Neural crest cell (in vitro differentiated cells): ENCODE measurements around the gene WWOX. TPM values are rescaled to one million over a fixed set of nuclear protein-coding genes. Genes with fewer than 3 reads are reported as not detected.
A peak's percentile ranks its signal among the peaks of the same experiment; 100 is the strongest.
"Not testable (repeated sequence)": the region's sequence is repeated elsewhere in the genome, so short reads cannot be mapped to it uniquely, and the experiment has no call there.

Source experiments
- DNase-seq: peaks from one replicate; pipeline ENCODE4 v3.0.0; 2021; ENCODE audit warnings: low read depth, mixed read lengths, low spot score
- H3K27ac Mint-ChIP-seq: one replicate; pipeline ENCODE4 v1.8.0; 2021; ENCODE audit warnings: mild to moderate bottlenecking, mixed read lengths; ENCODE audit not compliant: unreplicated experiment
- H3K27me3 Mint-ChIP-seq: 2 replicates; pipeline ENCODE4 v1.8.0; 2021; ENCODE audit warnings: low read depth, mild to moderate bottlenecking, mixed read lengths
- H3K36me3 Mint-ChIP-seq: 2 replicates; pipeline ENCODE4 v1.8.0; 2021; ENCODE audit warnings: low read depth, mild to moderate bottlenecking, mixed read lengths
- H3K4me1 Mint-ChIP-seq: 2 replicates; pipeline ENCODE4 v1.8.0; 2021; ENCODE audit warnings: mixed read lengths
- H3K4me3 Mint-ChIP-seq: one replicate; pipeline ENCODE4 v1.8.0; 2021; ENCODE audit warnings: mild to moderate bottlenecking, mixed read lengths
- H3K9me3 Mint-ChIP-seq: 2 replicates; pipeline ENCODE4 v1.8.0; 2021; ENCODE audit warnings: mixed read lengths
- CTCF ChIP-seq: fragments of 200-600 bp; sonication (generic); conservative IDR thresholded peaks from 2 replicates; pipeline ENCODE4 v1.5.0; 2021; ENCODE audit warnings: antibody characterized with exemption, mild to moderate bottlenecking
- total RNA-seq: library from RNA; stranded (reverse); gene quantifications from 2 replicates; pipeline ENCODE4 v1.2.1, GENCODE V29; 2021

The WWOX gene
- total RNA-seq, 1 donor from 2014 or later = 30.5 TPM

GRCh38 chr16:79045191-79045590 is 945.7 kb downstream of the WWOX start:
- no peak for DNase-seq
- Mint-ChIP-seq H3K36me3 (no peaks in the 10 kb centered on the region), H3K4me3 (no peak overlapping the region), H3K27me3 (no peaks in the 10 kb centered on the region), H3K4me1 (peaks cover 15% of the 10 kb centered on the region), H3K9me3 (no peaks in the 10 kb centered on the region), H3K27ac (no peak overlapping the region)
- TF ChIP-seq CTCF = no peak

- H3K27me3 Mint-ChIP-seq = no peaks in the 10 kb centered on the region
- H3K4me1 Mint-ChIP-seq = peaks cover 15% of the 10 kb centered on the region
- no peaks in the 10 kb centered on the region for H3K36me3 Mint-ChIP-seq
- peak; percentile 68 for TF ChIP-seq CTCF
- H3K27ac Mint-ChIP-seq = no peak overlapping the region
- H3K9me3 Mint-ChIP-seq = no peaks in the 10 kb centered on the region
- no peak overlapping the region for H3K4me3 Mint-ChIP-seq
- DNase-seq = no peak
Measured at GRCh38 chr16:79047337-79047736, 947.9 kb downstream of the WWOX start.

GRCh38 chr16:79049040-79049439 is 949.6 kb downstream of the WWOX start:
- Mint-ChIP-seq H3K4me1 (peaks cover 15% of the 10 kb centered on the region), H3K4me3 (no peak overlapping the region), H3K27me3 (no peaks in the 10 kb centered on the region), H3K27ac (no peak overlapping the region), H3K9me3 (peaks cover 3% of the 10 kb centered on the region), H3K36me3 (no peaks in the 10 kb centered on the region)
- no peak for DNase-seq
- no peak for TF ChIP-seq CTCF

- DNase-seq = no peak
- Mint-ChIP-seq H3K4me3 (no peak overlapping the region), H3K4me1 (peaks cover 15% of the 10 kb centered on the region), H3K36me3 (no peaks in the 10 kb centered on the region), H3K27ac (no peak overlapping the region), H3K27me3 (no peaks in the 10 kb centered on the region), H3K9me3 (peaks cover 3% of the 10 kb centered on the region)
- TF ChIP-seq CTCF = no peak
Measured at GRCh38 chr16:79050063-79050462, 950.6 kb downstream of the WWOX start.

GRCh38 chr16:79051313-79051712 is 951.9 kb downstream of the WWOX start:
- no peak overlapping the region for H3K4me3 Mint-ChIP-seq
- H3K4me1 Mint-ChIP-seq = peaks cover 11% of the 10 kb centered on the region
- peaks cover 9% of the 10 kb centered on the region for H3K9me3 Mint-ChIP-seq
- no peak overlapping the region for H3K27ac Mint-ChIP-seq
- no peak for TF ChIP-seq CTCF
- H3K27me3 Mint-ChIP-seq = no peaks in the 10 kb centered on the region
- no peak for DNase-seq
- H3K36me3 Mint-ChIP-seq = no peaks in the 10 kb centered on the region

- H3K27ac Mint-ChIP-seq, H3K4me3 Mint-ChIP-seq, DNase-seq, H3K9me3 Mint-ChIP-seq, H3K27me3 Mint-ChIP-seq, H3K36me3 Mint-ChIP-seq, H3K4me1 Mint-ChIP-seq: not testable (repeated sequence)
Measured at GRCh38 chr16:79052198-79052597, 952.7 kb downstream of the WWOX start.
